GM18907 (cell line): ENCODE results near the gene CRKL.
"Not testable (repeated sequence)": the region's sequence is repeated elsewhere in the genome, so short reads cannot be mapped to it uniquely, and the experiment has no call there.

Experiments used
- ATAC-seq: cut with Tn5 transposase; IDR thresholded peaks from one replicate; pipeline ENCODE4 v1.9.1; 2021; ENCODE audit warnings: mild to moderate bottlenecking, moderate library complexity; ENCODE audit not compliant: unreplicated experiment

Gene CRKL

DNA sequence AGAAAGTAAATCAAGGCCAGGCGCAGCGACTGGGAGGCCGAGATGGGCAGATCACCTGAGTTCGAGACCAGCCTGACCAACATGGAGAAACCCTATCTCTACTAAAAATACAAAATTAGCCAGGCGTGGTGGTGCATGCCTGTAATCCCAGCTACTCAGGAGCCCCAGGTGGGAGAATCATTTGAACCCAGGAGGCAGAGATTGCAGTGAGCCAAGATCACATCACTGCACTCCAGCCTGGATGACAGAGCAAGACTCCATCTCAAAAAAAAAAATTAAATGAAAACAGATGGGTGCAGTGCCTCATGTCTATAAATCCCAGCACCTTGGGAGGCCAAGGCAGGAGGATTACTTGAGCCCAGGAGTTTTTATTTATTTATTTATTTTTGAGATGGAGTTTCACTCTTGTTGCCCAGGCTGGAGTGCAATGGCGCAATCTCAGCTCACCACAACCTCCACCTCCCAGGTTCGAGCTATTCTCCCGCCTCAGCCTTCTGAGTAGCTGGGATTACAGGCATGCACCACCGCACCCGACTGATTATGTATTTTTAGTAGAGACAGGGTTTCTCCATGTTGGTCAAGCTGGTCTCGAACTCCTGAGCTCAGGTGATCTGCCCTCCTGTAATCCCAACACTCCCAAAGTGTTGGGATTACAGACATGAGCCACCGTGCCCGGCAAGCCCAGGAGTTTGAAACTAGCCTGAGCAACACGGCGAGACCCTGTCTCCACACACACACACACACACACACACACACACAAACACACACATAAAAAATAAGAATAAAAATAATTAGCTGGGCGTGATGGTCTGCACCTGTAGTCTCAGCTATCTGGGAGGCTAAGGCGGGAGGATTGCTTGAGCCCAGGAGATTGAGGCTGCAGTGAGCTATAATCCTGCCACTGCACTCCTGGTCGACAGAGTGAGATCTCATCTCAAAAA is 15.8 kb upstream of the CRKL start:
- ATAC-seq, result not testable (repeated sequence)

DNA sequence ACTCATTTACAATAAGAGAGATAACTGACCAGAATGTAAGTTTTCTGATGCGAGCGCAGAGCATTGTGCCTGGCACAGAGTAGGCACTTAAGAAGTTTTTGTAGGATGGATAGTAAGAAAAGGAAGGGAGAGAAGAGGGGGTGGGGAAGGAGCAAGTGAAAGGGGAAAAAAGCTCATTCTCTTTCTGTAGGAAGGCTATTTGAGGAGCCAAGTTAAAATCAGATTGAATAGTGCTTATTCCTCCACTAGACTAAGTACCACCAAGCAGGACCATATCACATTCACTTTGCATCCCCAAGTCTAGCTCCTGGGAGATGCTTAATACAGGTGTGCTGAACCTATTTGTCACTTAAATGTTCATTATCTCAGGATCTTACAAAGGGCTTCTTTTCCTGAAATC is 14.1 kb upstream of the CRKL start:
- no peak for ATAC-seq

DNA sequence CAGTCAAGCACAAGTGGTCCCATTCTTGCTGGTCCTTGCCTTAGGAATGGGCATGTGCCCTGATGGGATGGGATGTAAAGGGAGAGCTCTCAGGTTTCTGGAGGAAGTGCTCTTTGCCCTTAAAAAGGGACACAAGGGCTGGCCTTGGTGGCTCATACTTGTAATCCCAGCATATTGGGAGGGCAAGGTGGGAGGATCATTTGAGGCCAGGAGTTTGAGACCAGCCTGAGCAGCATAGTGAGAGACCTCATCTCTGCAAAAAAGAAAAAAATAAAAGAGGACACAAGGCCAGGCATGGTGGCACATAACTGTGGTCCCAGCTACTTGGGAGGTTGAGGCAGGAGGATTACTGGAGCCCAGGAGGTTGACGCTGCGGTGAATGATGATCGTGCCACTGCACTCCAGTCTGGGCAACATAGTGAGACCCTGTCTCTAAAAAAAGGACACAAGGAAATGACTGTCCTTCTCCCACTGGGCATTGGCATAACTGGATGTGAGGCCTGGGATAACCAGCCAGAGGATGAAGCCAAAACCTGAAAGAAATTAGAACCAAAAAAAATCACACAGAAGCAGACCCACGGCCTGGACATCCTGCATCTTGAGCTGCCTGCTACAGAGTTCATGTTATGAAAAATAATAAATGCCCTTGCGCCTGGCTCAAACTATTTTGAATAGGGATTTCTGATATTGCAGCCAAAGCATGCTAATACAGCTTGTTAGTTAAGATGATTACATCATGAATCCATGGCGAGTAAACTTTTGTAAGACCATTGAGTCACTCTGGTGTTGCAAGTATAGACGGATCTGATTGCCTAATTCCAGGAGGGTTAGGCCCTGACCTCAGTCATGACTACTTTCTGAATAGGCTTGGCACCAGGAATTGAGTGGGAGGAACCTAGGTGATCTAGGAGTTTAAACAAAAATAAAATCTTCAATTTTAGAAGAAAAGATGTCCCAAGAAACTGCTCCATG is 12.9 kb upstream of the CRKL start:
- ATAC-seq, result no peak

DNA sequence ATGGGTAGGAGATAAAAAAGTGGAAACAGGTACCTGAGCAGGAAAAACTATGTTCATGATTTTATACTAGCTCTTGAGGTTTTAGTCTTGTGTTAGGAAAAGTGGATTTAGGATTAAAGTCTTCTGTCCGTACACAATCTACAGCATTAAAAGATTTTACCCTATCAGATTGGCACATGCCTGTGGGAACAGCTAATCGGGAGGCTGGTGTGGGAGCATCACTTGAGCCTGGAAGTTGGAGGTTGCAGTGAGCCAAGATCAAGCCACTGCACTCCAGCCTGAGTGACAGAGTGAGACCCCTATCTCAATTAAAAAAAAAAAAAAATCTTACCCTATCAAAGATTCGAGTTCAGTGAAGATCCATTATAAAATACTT is 12.2 kb upstream of the CRKL start:
- ATAC-seq, result no peak

DNA sequence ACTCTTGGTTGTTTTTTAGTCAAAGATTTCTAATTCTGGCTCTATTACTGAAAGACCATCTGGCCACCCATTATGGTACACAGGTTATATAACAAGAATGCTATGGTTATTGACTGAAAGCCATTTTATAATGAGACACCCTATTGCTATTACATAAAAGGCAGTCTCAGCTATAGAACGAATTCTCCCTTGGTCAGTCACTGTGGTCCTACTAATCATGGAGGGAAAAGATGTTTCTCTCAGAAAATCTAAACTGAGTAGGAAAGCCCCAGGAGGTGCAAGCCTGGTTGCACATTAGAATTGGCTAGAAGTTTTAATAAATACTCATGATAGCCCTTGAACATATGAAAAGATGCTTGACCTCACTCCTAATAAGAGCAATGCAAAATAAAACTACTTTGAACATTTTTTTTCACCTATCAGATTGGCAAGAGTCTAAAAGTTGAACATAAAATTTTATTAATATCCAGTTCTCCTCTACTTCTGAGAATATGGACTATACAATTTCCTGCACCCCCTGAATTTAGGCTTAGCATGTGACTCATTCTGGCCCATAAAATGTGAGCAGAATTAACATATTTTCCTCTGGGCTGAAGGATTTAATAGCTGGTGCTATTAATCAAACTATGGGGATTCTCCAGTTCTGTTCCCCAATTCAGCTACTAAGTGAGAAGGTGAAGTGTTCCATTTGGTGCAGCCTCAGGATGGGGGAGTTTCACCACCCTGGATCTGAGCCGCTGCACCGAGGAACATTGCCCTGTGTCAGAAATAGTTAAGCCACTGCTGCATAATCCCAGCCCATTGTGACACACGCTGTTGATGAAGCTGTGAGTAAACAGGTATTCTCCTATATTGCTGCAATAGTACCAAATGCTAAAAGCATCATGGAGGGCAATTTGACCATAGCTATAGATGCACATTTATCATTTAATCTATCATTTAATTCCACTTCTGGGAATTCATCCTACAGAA is 11.5 kb upstream of the CRKL start:
- ATAC-seq, result no peak

DNA sequence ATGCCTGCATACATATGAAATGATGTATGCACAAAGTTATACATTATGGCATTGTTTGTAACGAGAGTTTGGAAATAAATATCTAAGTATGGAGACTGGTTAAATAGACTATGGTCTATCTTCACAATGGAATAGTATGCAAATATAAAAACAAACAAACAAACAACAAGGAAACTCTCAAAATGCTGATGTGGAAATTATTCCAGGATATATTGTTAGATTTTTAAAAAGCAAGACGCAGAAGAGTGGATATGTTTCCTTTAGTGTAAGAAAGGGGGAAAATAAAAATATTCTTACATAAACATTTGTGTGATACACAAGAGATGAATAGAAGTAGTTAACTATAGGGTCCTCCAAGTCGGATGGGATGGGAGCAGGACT is 10.8 kb upstream of the CRKL start:
- ATAC-seq, result no peak

DNA sequence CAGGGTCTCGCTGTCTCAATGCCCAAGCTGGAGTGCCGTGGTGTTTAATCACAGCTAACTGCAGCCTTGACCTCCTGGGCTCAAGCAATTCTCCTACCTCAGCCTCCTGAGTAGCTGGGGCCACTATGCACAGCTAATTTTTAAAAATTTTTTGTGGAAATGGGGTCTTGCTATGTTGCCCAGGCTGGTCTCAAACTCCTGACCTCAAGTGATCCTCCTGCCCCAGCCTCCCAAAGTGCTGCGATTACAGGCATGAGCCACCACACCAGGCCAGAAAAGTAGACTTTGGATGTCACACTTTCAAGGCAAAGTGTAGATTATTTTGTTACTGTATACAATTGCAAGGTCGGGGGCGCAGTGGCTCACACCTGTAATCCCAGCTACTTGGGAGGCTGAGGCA is 8.5 kb upstream of the CRKL start:
- ATAC-seq, result not testable (repeated sequence)

DNA sequence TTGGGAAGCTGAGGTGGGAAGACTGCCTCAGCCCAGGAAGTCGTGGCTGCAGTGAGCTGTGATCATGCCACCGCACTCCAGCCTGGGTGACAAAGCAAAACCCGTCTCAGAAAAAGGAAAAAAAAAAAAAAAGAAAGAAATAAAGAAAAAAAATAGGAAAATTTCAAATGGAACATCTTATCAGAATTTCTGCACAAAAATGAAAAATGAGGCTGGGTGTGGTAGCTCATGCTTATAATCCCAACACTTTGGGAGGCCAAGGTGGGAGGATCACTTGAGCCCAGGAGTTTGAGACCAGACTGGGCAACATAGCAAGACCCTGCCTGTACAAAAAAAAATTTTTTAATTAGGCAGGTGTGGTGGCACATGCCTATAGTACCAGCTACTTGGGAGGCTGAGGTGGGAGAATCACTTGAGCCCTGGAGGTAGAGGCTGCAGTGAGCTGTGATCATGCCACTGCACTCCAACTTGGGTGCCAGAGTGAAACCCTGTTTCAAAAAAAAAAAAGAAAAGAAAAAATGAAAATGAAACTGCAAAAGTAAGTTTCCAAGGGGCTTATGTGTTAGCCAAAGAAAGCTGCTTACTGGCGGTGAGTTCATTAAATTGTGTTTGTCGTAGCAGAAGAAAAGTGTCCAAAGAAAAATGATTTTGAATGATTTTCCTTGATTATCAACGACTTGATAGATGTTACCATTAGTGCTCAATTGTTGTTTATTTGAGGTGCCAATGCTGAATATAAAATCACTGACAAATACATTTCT is 7.5 kb upstream of the CRKL start:
- no peak for ATAC-seq

DNA sequence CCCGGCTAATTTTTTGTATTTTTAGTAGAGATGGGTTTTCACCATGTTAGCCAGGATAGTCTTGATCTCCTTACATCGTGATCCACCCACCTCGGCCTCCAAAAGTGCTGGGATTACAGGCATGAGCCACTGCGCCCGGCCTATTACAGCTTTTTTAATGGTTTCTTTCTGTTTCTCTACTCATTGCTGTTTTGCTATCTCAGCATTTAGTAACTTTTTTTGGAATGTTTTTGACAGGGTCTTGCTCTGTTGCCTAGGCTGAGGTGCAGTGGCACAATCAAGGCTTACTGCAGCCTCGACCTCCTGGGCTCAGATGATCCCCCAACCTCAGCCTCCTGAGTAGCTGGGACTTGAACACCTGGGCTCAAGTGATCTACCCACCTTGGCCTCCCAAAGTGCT is 4.7 kb upstream of the CRKL start:
- no peak for ATAC-seq

DNA sequence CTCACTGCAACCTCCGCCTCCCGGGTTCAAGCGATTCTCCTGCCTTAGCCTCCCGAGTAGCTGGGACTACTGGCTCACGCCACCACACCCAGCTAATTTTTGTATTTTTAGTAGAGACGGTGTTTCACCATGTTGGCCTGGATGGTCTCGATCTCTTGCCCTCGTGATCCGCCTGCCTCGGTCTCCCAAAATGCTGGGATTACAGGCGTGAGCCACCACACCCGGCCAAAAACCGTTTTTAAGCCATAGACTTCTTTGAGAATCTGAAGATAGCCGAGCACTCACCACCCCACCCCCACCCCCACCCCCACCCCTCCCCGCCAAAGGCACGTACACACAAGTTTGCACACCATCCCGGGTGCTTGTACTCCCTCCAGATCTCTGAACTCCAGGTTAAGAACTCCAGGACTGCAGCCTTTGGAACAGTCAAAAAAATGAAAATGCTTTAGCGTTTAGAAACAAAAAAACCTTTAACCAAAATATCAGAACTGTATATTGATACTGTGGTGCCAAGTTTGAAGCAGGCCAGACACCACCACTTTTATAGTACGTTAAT is 1.5 kb downstream of the CRKL start:
- no peak for ATAC-seq

DNA sequence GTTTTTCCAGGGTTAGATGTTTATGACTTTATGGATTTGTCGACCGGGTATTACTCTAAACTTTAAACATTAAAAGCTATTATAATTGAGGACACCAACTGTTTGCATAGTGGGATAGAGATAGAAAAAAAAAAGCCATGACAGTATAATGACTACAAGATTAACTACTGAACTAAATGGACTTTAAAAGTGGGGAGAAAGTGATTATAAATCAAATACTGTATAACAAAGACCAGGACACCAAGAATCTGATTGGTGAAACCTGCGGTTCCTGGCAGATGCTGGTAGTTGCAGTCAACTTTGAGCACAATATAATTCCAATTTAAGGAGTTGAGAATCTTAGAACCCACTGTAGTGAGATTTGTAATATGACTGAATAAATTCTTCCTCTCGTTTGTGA is 2.5 kb downstream of the CRKL start:
- no peak for ATAC-seq

DNA sequence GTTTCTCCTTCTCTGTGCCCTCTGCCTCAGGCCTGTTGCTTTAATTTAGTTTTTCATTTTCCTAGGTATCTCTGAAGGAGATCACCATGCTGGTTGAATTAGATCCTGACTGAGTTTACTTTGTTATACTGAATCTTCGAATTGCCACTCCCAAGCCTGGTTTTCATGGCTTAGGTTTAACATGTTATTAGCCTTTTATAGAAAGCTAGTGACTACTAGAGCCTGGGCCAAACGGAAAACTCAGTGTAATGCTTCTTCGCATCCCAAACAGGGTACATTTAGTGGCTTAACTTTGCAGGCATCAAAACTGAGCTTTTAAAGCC is 3.6 kb downstream of the CRKL start:
- no peak for ATAC-seq

DNA sequence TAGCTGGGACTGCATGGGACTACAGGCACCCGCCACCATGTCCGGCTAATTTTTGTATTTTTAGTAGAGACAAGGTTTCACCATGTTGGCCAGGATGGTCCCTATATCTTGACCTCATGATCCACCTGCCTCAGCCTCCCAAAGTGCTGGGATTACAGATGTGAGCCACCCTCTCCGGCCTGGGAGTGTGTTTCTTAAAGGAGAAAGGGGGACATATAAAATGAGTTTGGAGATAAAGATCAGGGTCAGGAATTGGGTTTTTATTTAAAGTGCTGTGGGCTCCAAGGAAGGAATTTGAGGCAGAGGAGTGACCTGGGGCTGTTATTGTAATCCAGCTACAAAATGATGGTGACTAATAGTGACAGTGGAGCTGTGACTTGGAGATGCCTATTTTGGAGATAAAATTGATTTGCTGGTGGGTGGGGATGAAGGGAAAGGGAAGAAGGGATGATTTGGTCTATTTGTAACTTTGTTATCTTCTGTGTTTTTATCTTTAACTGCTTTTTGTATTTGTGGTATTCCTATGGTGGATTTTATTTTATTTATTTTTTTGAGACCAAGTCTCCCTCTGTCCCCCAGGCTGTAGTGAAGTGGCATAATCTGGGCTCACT is 5.0 kb downstream of the CRKL start:
- ATAC-seq, result no peak

DNA sequence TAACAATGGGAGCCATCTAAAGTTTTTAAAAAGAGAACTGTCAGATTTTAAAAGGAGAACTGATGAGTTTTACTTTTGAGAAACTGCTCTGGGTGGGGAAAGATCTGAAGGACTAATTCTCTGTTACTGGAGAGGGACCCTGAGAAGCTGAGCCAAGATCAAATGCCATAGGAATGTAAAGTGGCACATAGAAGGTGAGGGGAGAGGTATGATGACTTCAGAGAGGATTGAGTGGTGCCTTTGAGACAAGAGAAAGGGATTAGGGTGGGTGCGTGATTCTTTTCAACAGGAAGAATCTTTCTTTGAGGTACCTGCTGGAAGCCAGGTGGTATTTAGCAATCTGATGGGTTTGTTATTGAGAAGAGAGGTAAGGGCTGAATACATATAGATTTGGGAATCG is 9.0 kb downstream of the CRKL start:
- ATAC-seq, result no peak

DNA sequence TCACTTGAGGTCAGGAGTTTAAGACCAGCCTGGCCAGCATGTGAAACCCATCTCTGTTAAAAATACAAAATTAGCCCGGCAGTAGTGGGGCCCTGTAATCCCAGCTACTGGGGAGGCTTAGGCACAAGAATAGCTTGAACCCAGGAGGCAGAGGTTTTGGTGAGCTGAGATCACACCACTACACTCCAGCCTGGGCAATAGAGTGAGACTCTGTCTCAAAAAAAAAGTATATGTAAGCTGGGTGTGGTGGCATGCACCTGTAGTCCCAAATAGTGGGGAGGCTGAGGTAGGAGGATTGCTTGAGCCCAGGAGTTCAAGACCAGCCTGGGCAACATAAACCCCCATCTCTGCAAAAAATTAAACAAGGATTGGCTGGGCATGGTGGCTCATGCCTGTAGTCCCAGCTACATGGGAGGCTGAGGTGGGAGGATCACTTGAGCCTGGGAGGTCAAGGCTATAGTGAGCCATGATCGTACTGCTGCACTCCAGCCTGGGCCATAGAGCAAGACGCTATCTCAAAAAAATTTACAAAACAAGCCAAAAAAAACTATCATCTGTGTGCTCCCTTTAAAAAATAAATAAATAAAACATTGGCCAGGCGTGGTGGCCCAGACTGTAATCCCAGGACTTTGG is 10.8 kb downstream of the CRKL start:
- ATAC-seq, result no peak

DNA sequence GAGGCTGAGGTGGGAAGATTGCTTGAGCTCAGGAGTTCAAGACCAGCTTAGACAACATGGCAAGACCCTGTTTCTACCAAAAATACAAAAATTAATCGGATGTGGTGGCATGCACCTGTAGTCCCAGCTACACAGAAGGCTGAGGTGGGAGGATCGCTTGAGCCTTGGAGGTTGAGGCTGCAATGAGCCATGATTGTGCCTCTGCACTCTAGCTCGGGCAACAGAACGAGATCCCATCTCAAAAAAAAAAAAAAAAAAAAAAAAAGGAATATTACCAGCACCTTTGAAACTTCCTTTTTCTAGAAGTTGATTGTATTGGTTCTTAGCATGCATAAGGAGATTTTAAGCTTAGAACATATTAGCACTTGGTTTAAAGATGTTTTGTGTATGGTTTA is 11.4 kb downstream of the CRKL start:
- no peak for ATAC-seq

DNA sequence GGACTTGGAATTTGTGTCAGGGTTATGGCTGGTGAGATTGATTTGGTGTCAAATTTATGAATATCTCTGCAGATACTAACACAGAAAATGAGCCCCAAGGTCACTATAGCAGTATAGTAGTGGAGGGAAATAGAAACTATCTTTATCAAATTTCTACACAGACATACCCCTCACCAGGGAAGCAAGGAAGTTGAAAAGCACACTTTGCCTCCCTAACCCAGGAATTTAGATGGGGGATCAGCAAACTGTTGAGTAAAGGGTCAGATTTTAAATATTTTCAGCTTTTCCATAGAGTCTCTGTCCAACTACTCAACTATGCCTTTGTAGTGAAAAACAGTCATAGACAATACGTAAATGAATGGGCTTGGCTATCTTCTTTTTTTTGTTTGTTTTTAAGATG is 12.8 kb downstream of the CRKL start:
- no peak for ATAC-seq

DNA sequence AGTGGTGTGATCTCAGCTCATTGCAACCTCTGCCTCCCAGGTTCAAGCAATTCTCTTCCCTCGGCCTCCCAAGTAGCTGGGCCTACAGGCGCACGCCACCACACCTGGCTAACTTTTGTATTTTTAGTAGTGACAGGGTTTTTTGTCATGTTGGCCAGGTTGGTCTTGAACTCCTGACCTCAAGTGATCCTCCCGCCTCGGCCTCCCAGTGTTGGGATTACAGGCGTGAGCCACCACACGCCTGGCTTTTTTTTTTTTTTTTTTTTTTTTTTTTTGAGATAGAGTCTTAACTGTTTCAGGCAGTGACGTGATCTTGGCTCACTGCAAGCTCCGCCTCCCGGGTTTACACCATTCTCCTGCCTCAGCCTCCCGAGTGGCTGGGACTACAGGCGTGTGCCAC is 13.2 kb downstream of the CRKL start:
- not testable (repeated sequence) for ATAC-seq

DNA sequence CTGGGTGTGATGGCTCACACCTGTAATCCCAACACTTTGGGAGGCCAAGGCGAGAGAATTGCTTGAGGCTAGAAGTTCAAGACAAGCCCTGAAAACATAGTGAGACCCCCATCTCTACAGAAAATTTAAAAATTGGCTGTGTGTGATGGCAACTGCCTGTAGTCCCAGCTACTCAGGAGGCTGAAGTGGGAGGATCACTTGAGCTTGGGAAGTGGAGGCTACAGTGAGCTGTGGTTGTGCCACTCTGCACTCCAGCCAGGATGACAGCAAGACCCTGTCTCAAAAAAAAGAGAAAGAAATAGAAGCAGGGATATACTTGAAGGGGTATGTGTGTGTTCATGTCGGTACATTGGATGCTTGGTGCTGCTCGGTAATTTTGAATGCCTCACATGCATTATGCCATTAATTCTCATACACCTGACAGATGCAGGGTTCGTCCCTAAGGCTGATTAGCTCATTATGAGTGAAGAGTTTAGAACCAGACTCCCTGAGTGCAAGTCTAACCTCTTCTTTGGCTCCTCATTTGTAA is 14.0 kb downstream of the CRKL start:
- no peak for ATAC-seq
